K562 (cell line): Measurements from ENCODE around the gene ZDHHC14. TPM values are rescaled to one million over a fixed set of nuclear protein-coding genes. Genes with fewer than 3 reads are reported as not detected.
"Not testable (repeated sequence)": the region's sequence is repeated elsewhere in the genome, so short reads cannot be mapped to it uniquely, and the experiment has no call there.

Experiments used
- ATAC-seq: fragments of 200-7000 bp; cut with Tn5 transposase; 3 replicates; pipeline ENCODE4 v1.9.1; 2020; ENCODE audit warnings: moderate library complexity
- BruUV-seq: library from RNA; stranded (reverse); fragments of 400-500 nt; replicated peaks from 2 replicates; lab custom pipeline; 2021; lab: Mats Ljungman, UMichigan
- CTCF ChIA-PET: fragments of 300-600 bp; formaldehyde crosslinking; extraction: SDS; loops from one replicate; lab custom pipeline; 2021; ENCODE audit warnings: low intra/inter-chr PET ratio; lab: Yijun Ruan, JAX
- POLR2A ChIA-PET: fragments of 300-600, 350-650 bp; sonication (Branson Sonifier 250); formaldehyde crosslinking; extraction: SDS; loops from one replicate; lab custom pipeline; 2021; ENCODE audit warnings: antibody characterized with exemption, inconsistent platforms; lab: Yijun Ruan, JAX
- DNase-seq, 4 experiments: peaks; one replicate each; pipeline versions ENCODE4 v3.0.0 to v3.0.0-alpha.2; 2011 to 2018; ENCODE audit warnings: low spot score in 3 of 4, mixed read lengths in 3 of 4; ENCODE audit errors: extremely low read depth in 1 of 4
- FAIRE-seq: peaks from 2 replicates; lab custom pipeline; 2011; peaks lifted over from hg19 to GRCh38; lab: Jason Lieb, UNC
- H2AFZ ChIP-seq: 2 replicates; pipeline ENCODE4 v1.6.0; 2011; ENCODE audit warnings: low read depth, low read length, control low read depth, inconsistent platforms
- H3K27ac ChIP-seq: fragments of 200-600 bp; 3 replicates; pipeline ENCODE4 v1.8.0; 2011; ENCODE audit warnings: low read depth, mild to moderate bottlenecking, control low read depth, inconsistent platforms, low read length, moderate library complexity, mixed read lengths; ENCODE audit errors: extremely low read depth
- H3K27me3 ChIP-seq, 2 experiments: fragments of 300-600 bp in 1 of 2; 2 replicates in 1 of 2; 3 replicates in 1 of 2; pipeline versions ENCODE4 v1.6.0 to v1.8.0; 2011; ENCODE audit warnings: inconsistent platforms in 2 of 2, low read length in 2 of 2, mild to moderate bottlenecking in 1 of 2, mixed read lengths in 1 of 2, moderate library complexity in 1 of 2; ENCODE audit not compliant: control insufficient read depth in 2 of 2, insufficient read depth in 2 of 2
- H3K36me3 ChIP-seq: fragments of 300-600 bp; 3 replicates; pipeline ENCODE4 v1.8.0; 2011; ENCODE audit warnings: mild to moderate bottlenecking, low read length, inconsistent platforms; ENCODE audit not compliant: control insufficient read depth, insufficient read depth
- H3K4me1 ChIP-seq, 2 experiments: fragments of 200-600 bp in 1 of 2; replicated peaks in 1 of 2; 2 replicates in 1 of 2; 3 replicates in 1 of 2; pipeline versions ENCODE4 v1.5.1 to v1.8.0; 2011; ENCODE audit warnings: inconsistent platforms in 2 of 2, low read length in 2 of 2, mild to moderate bottlenecking in 1 of 2, mixed read lengths in 1 of 2, moderate library complexity in 1 of 2; ENCODE audit not compliant: control insufficient read depth in 2 of 2, insufficient read depth in 2 of 2
- H3K4me2 ChIP-seq: 2 replicates; pipeline ENCODE4 v1.6.1; 2011; ENCODE audit warnings: low read length, control low read depth, inconsistent platforms, mixed read lengths; ENCODE audit not compliant: insufficient read depth
- H3K4me3 ChIP-seq: fragments of 200-600 bp; sonication (generic), shearing (Covaris generic); 2 replicates; pipeline ENCODE4 v1.5.1; 2016; ENCODE audit warnings: control low read depth, inconsistent platforms
- H3K79me2 ChIP-seq: fragments of 200-600 bp; 3 replicates; pipeline ENCODE4 v1.8.0; 2011; ENCODE audit warnings: low read length, inconsistent platforms; ENCODE audit not compliant: control insufficient read depth, insufficient read depth
- H3K9ac ChIP-seq, 2 experiments: 2 replicates each; pipeline versions ENCODE4 v1.6.0 to v1.6.1; 2011; ENCODE audit warnings: low read depth in 2 of 2, low read length in 2 of 2, control low read depth in 1 of 2, inconsistent platforms in 1 of 2, mild to moderate bottlenecking in 1 of 2, mixed read lengths in 1 of 2; ENCODE audit not compliant: insufficient read depth in 1 of 2
- H3K9me1 ChIP-seq: one replicate; pipeline ENCODE4 v1.6.0; 2011; ENCODE audit warnings: inconsistent platforms, mild to moderate bottlenecking, low read length, moderate library complexity; ENCODE audit not compliant: control insufficient read depth, insufficient read depth
- H3K9me3 ChIP-seq: replicated peaks from 2 replicates; pipeline ENCODE4 v1.5.1; 2011; ENCODE audit warnings: low read depth, low read length, inconsistent platforms; ENCODE audit not compliant: control insufficient read depth, insufficient read depth
- H4K20me1 ChIP-seq: replicated peaks from 2 replicates; pipeline ENCODE4 v1.6.1; 2011; ENCODE audit warnings: low read length, inconsistent platforms, mixed read lengths; ENCODE audit not compliant: control insufficient read depth, insufficient read depth
- ATF3 ChIP-seq, 2 experiments: fragments of 450-650 bp in 1 of 2; sonication (generic) in 1 of 2; formaldehyde crosslinking in 1 of 2; IDR thresholded peaks in 1 of 2; conservative IDR thresholded peaks in 1 of 2; 2 replicates each; pipeline versions ENCODE4 v1.6.1 to v1.8.1; 2016 to 2023; ENCODE audit warnings: mild to moderate bottlenecking in 2 of 2, moderate library complexity in 2 of 2, inconsistent platforms in 1 of 2, missing genetic modification reagents in 1 of 2
- ATF7 ChIP-seq: fragments of 450-650 bp; IDR thresholded peaks from 2 replicates; pipeline ENCODE4 v1.7.1; 2014; ENCODE audit warnings: mild to moderate bottlenecking, moderate library complexity
- CEBPB ChIP-seq: fragments of 450-650 bp; IDR thresholded peaks from 2 replicates; pipeline ENCODE4 v1.6.1; 2016; ENCODE audit warnings: missing genetic modification characterization, missing compliant biosample characterization
- CEBPG ChIP-seq, 3 experiments: fragments of 200-800 bp in 1 of 3; sonication (Bioruptor generic) in 1 of 3; sonication (generic) in 1 of 3; formaldehyde crosslinking in 1 of 3; IDR thresholded peaks in 2 of 3; conservative IDR thresholded peaks in 1 of 3; 2 replicates each; pipeline versions ENCODE4 v1.6.1 to v1.8.0; 2016 to 2022; ENCODE audit warnings: missing compliant biosample characterization in 2 of 3, missing genetic modification characterization in 2 of 3, mild to moderate bottlenecking in 1 of 3, missing genetic modification reagents in 1 of 3
- DMBX1 ChIP-seq: fragments of 250-450 bp; sonication (Bioruptor Pico); IDR thresholded peaks from 2 replicates; pipeline ENCODE4 v1.8.0; 2022; ENCODE audit warnings: inconsistent platforms, mild to moderate bottlenecking, moderate library complexity, borderline replicate concordance
- DPF2 ChIP-seq: fragments of 450-650 bp; IDR thresholded peaks from 2 replicates; pipeline ENCODE4 v1.6.1; 2016
- HDGF ChIP-seq: fragments of 450-650 bp; IDR thresholded peaks from 2 replicates; pipeline ENCODE4 v1.6.1; 2016
- ID3 ChIP-seq, 2 experiments: fragments of 250-450 bp in 1 of 2; fragments of 450-650 bp in 1 of 2; sonication (Bioruptor Pico) in 1 of 2; IDR thresholded peaks; 2 replicates each; pipeline versions ENCODE4 v1.6.1 to v1.8.0; 2016 to 2021; ENCODE audit warnings: mild to moderate bottlenecking in 2 of 2, moderate library complexity in 2 of 2, missing compliant biosample characterization in 1 of 2, missing genetic modification characterization in 1 of 2
- MLLT1 ChIP-seq, 2 experiments: fragments of 450-650 bp; IDR thresholded peaks; 2 replicates each; pipeline ENCODE4 v1.6.1; 2016
- NFE2 ChIP-seq: IDR thresholded peaks from 2 replicates; pipeline ENCODE4 v1.6.1; 2014; ENCODE audit warnings: antibody characterized with exemption, low read depth
- NR2C1 ChIP-seq, 2 experiments: fragments of 450-650 bp; IDR thresholded peaks; 2 replicates each; pipeline ENCODE4 v1.6.1; 2017; ENCODE audit warnings: mild to moderate bottlenecking in 2 of 2, antibody characterized with exemption in 1 of 2, inconsistent platforms in 1 of 2, missing compliant biosample characterization in 1 of 2, missing genetic modification characterization in 1 of 2
- SMAD4 ChIP-seq: fragments of 250-450 bp; sonication (Bioruptor Pico); conservative IDR thresholded peaks from 2 replicates; pipeline ENCODE4 v1.8.0; 2021; ENCODE audit warnings: inconsistent platforms, mild to moderate bottlenecking, moderate library complexity
- SMARCA5 ChIP-seq: fragments of 450-650 bp; IDR thresholded peaks from 2 replicates; pipeline ENCODE4 v1.6.1; 2016
- ZBTB33 ChIP-seq: sonication (generic); formaldehyde crosslinking; IDR thresholded peaks from 2 replicates; pipeline ENCODE4 v1.8.1; 2023; ENCODE audit warnings: mild to moderate bottlenecking, missing genetic modification reagents
- WGBS: fragments of 100-300 bp; shearing (Covaris generic); methylation state at CpG from one replicate; pipeline ENCODE4 v1.1.6; 2016; ENCODE audit warnings: low coverage, mixed read lengths; ENCODE audit not compliant: insufficient coverage; ENCODE audit errors: missing lambda C conversion rate; 5-methylcytosine and 5-hydroxymethylcytosine counted together
- in situ Hi-C: fragments of 300-500 bp; cut with MboI; formaldehyde crosslinking; loops from 4 replicates; pipeline ENCODE4 v1.15.0; 2018; ENCODE audit warnings: inconsistent platforms, mixed read lengths
- intact Hi-C: fragments of 100-400 bp; cut with micrococcal nuclease; formaldehyde crosslinking; loops from 2 replicates; pipeline ENCODE4 v1.14.2; 2022
- polyA plus RNA-seq, 8 experiments: library from polyadenylated mRNA; depleted of rRNA in 4 of 8; stranded (reverse) in 5 of 8; unstranded in 3 of 8; fragments of >200 nt; fragmentation: Nextera tagmentation in 2 of 8; fragmentation: Illumina TruSeq in 1 of 8; extraction: Ambion mirVana in 2 of 8; extraction: Trizol in 1 of 8; gene quantifications; 2 replicates each; pipeline versions ENCODE4 v1.2.1 to v1.2.3, GENCODE V29; 2011 to 2014; ENCODE audit warnings: inconsistent platforms in 1 of 8, missing spikeins in 1 of 8
- total RNA-seq, 7 experiments: library from RNA; depleted of rRNA in 6 of 7; stranded (reverse); fragments of >200 nt in 6 of 7; fragmentation: Illumina TruSeq in 2 of 7; extraction: Trizol in 2 of 7; gene quantifications; 2 replicates each; pipeline versions ENCODE4 v1.2.1 to v1.2.3, GENCODE V29; 2011 to 2021; ENCODE audit warnings: low replicate concordance in 1 of 7

Gene ZDHHC14
- total and polyA plus RNA-seq, 9 of the 15 experiments (the other 6 are each of a cell fraction or from before 2014, with no cell fraction given), result 0.92 to 23.1 (median 13.8) TPM

GRCh38 chr6:157463743-157464135, 82.7 kb downstream of the ZDHHC14 start:
- H3K27ac ChIP-seq; H3K4me3 ChIP-seq; ATAC-seq; H2AFZ ChIP-seq; CTCF ChIA-PET; H3K9ac ChIP-seq; H3K4me2 ChIP-seq; BruUV-seq; H3K27me3 ChIP-seq; H4K20me1 ChIP-seq; H3K9me1 ChIP-seq; DNase-seq; FAIRE-seq; H3K9me3 ChIP-seq; in situ Hi-C loops; H3K36me3 ChIP-seq; TF ChIP-seq ATF3 (CRISPR knock-in tag; conservative IDR thresholded peaks at IDR 0.05); ID3 (tag; IDR thresholded peaks at IDR 0.05): not testable (repeated sequence)
- intact Hi-C loops, result loop anchor here (5.0 kb wide), 3 partner anchors 134 to 204 kb away; no protein-coding TSS in a partner anchor
- peaks cover 55% of the 10 kb centered on the region for H3K79me2 ChIP-seq
- POLR2A ChIA-PET, result interaction anchor here (1.0 to 1.5 kb wide), 5 partner anchors 9 to 81 kb away, joined by 3 to 6 read pairs (median 3); no protein-coding TSS in a partner anchor
- peaks cover 43 to 64% of the 10 kb centered on the region in 2 experiments for H3K4me1 ChIP-seq
- 81% methylated on average over 4 of the region's 4 CpGs for WGBS
- TF ChIP-seq ATF3 (IDR thresholded peaks at IDR 0.05) (peak; percentile 88), SMAD4 (CRISPR knock-in tag) (0 out of 2 replicates have a peak, but pooled peaks have one; percentile 34), ID3 (CRISPR knock-in tag; IDR thresholded peaks at IDR 0.05) (0 out of 2 replicates have a peak, but pooled peaks have one; percentile 14), NFE2 (peak; percentile 14; the same call in 1 of the 2 replicates), DPF2 (peak; percentile 65), MLLT1 (IDR thresholded peaks at IDR 0.05) (0 out of 4 replicates have a peak, but pooled peaks of 1 of the 2 experiments have one; percentile 18), SMARCA5 (0 out of 2 replicates have a peak, but pooled peaks have one; percentile 14), ATF7 (0 out of 2 replicates have a peak, but pooled peaks have one; percentile 15), ZBTB33 (CRISPR knock-in tag) (0 out of 2 replicates have a peak, but pooled peaks have one; percentile 49), CEBPB (tag) (peak; percentile 89), NR2C1 (IDR thresholded peaks at IDR 0.05) (peak; percentile 26; the same call in 1 of the 2 replicates), NR2C1 (tag; IDR thresholded peaks at IDR 0.05) (0 out of 2 replicates have a peak, but pooled peaks have one; percentile 21), CEBPG (CRISPR knock-in tag; IDR thresholded peaks at IDR 0.05) (peak; percentile 73), CEBPG (tag; conservative IDR thresholded peaks at IDR 0.05 in 1 of 2, IDR thresholded peaks at IDR 0.05 in 1 of 2) (peak; percentile 86 to 88), DMBX1 (0 out of 2 replicates have a peak, but pooled peaks have one; percentile 11), HDGF (0 out of 2 replicates have a peak, but pooled peaks have one; percentile 55)
